ENCODE data around the gene UCN.

GRCh38 chr2:27288610-27289009 lies 19.6 kb downstream of the UCN start:
- TF ChIP-seq CTCF (IDR thresholded peaks at IDR 0.05) (no peak), POLR2A (IDR thresholded peaks at IDR 0.05) (no peak)
